Body of pancreas (tissue), 4 donors: ENCODE data around the gene SERPINB2. TPM values are rescaled to one million over a fixed set of nuclear protein-coding genes. Genes with fewer than 3 reads are reported as not detected.

Source experiments
- ATAC-seq: fragments of 150-250 bp; one replicate; pipeline ENCODE4 v1.9.1; 2016
- DNase-seq, 4 donors: peaks; one replicate each; pipeline ENCODE4 v3.0.0-alpha.2; 2019
- H3K27ac ChIP-seq, 4 donors: fragments of 200-600 bp; sonication (generic); 1 replicate in 3 of 4; 2 replicates in 1 of 4; pipeline versions ENCODE4 v1.5.1 to v1.6.1; 2016 to 2019; ENCODE audit warnings: mild to moderate bottlenecking in 1 of 4, mixed read lengths in 1 of 4, moderate library complexity in 1 of 4
- H3K27me3 ChIP-seq, 2 donors: fragments of 200-600 bp; sonication (generic); one replicate each; pipeline ENCODE4 v1.6.0; 2016; ENCODE audit warnings: mild to moderate bottlenecking in 1 of 2
- H3K36me3 ChIP-seq, 2 donors: fragments of 200-600 bp; sonication (generic); replicated peaks in 1 of 2; 2 replicates each; pipeline ENCODE4 v1.5.1; 2016; ENCODE audit warnings: low read depth in 2 of 2; ENCODE audit not compliant: insufficient read depth in 1 of 2
- H3K4me1 ChIP-seq: fragments of 200-600 bp; sonication (generic); one replicate; pipeline ENCODE4 v1.6.0; 2016
- H3K4me3 ChIP-seq, 2 donors: fragments of 200-600 bp; sonication (generic); 1 replicate in 1 of 2; 2 replicates in 1 of 2; pipeline ENCODE4 v1.5.1; 2016 to 2019
- H3K9me3 ChIP-seq, 3 donors: fragments of 200-600 bp; sonication (generic); 1 replicate in 2 of 3; 2 replicates in 1 of 3; pipeline ENCODE4 v1.5.1; 2016
- POLR2A ChIP-seq, 3 donors: fragments of 450-650 bp; IDR thresholded peaks; one replicate each; pipeline ENCODE4 v1.6.1; 2016; ENCODE audit warnings: antibody characterized with exemption in 3 of 3, mild to moderate bottlenecking in 2 of 3
- WGBS, 2 donors: methylation state at CpG; one replicate each; pipeline ENCODE4 v1.1.5; 2017; 5-methylcytosine and 5-hydroxymethylcytosine counted together
- intact Hi-C: fragments of 100-400 bp; cut with DNase I; formaldehyde crosslinking; loops from one replicate; pipeline ENCODE4 v1.15.1; 2023
- total RNA-seq, 2 donors: library from RNA; depleted of rRNA; stranded (reverse); fragments of >200 nt; gene quantifications; one replicate each; pipeline ENCODE4 v1.1.0, GENCODE V29; 2016
- TF ChIP-seq, protein P1 (sequence below), 7 experiments: fragments of 450-650 bp in 4 of 7; fragments of 200-600 bp in 3 of 7; sonication (generic) in 3 of 7; IDR thresholded peaks; one replicate each; pipeline ENCODE4 v1.5.1; 2016 to 2019; ENCODE audit warnings: antibody characterized with exemption in 7 of 7

Gene SERPINB2
- total RNA-seq, 2 donors from 2014 or later: 1.6 TPM; not detected in 1

DNA sequence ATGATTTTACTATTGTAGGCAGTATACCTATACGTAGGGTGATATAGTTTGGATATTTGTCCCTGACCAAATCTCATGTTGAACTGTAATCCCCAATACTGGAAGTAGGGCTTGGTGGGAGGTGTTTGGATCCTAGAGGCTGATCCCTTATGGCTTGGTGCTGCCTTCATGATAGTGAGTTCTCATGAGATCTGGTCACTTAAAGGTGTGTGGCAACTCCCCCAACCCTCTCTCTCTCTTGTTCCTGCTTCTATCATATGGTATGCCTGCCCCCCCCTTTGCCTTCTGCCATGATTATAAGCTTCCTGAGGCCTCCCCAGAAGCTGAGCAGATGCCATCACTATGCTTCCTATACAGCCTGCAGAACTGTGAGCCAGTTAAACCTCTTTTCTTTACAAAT, 18.6 kb downstream of the SERPINB2 start:
- no peak for ATAC-seq
- Histone ChIP-seq H3K4me3 (no peak overlapping the region), H3K4me1 (no peaks in the 10 kb centered on the region), H3K36me3 (no peaks in the 10 kb centered on the region), H3K9me3 (no peaks in the 10 kb centered on the region), H3K27me3 (no peaks in the 10 kb centered on the region), H3K27ac (no peak overlapping the region)
- intact Hi-C loops: no loop called here
- TF ChIP-seq, protein P1, sequence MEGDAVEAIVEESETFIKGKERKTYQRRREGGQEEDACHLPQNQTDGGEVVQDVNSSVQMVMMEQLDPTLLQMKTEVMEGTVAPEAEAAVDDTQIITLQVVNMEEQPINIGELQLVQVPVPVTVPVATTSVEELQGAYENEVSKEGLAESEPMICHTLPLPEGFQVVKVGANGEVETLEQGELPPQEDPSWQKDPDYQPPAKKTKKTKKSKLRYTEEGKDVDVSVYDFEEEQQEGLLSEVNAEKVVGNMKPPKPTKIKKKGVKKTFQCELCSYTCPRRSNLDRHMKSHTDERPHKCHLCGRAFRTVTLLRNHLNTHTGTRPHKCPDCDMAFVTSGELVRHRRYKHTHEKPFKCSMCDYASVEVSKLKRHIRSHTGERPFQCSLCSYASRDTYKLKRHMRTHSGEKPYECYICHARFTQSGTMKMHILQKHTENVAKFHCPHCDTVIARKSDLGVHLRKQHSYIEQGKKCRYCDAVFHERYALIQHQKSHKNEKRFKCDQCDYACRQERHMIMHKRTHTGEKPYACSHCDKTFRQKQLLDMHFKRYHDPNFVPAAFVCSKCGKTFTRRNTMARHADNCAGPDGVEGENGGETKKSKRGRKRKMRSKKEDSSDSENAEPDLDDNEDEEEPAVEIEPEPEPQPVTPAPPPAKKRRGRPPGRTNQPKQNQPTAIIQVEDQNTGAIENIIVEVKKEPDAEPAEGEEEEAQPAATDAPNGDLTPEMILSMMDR (IDR thresholded peaks at IDR 0.05): no peak
- no peak for TF ChIP-seq POLR2A (IDR thresholded peaks at IDR 0.05)
- DNase-seq: no peak
- 91% methylated on average over 1 of the region's 1 CpG for whole genome bisulfite sequencing, 2 donors

DNA sequence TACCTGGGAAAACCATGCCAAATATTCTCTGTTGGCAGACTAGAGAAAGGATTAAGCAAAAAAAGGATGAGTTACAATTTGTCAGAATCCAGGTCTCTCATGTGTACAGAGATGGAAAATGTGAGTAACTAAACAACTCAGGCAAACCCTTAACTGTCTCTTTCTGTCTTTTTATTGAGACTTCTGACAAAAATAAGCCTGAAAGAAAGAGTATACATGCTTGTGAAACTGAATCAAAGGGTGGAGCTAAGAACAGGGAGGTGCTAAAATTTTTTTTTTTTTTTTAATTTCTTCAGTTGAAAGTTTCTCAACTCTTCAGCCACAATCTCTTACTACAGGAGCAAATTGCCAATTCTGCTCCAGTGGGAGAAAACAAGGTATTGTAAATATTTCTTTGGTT, 20.2 kb downstream of the SERPINB2 start, which contains the start of gene SERPINB10:
SERPINB10 (plus strand) TSS at position 295 of the 400 bp plus-strand sequence. CDS start 7,553 bp downstream, outside the sequence.
- no peaks in the 10 kb centered on the region for H3K9me3 ChIP-seq
- no peak for ATAC-seq
- TF ChIP-seq, protein P1 (IDR thresholded peaks at IDR 0.05): no peak
- no peak for TF ChIP-seq POLR2A (IDR thresholded peaks at IDR 0.05)

DNA sequence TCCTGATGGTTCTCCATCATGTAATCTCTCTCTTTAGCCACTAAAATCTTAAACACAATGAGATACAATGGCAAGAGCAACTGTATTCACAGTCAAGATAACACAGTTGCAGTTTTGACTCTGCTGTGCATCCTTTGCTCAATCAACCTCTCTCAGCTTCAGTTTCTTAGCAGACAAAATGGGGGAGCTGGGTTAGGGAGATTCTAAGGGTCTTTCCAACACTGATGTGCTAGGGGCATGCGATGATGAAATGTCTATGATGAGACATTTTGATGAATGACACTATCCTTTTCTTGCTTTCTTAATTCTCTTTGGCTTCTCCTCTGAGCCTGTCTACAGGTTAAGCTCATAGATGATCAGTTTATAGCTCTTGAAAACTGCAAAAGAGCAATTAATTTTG, 21.4 kb downstream of the SERPINB2 start:
- Histone ChIP-seq H3K4me3 (no peak overlapping the region), H3K4me1 (no peaks in the 10 kb centered on the region), H3K27me3 (no peaks in the 10 kb centered on the region), H3K27ac (no peak overlapping the region), H3K9me3 (no peaks in the 10 kb centered on the region), H3K36me3 (no peaks in the 10 kb centered on the region)
- TF ChIP-seq, protein P1 (IDR thresholded peaks at IDR 0.05): no peak
- 68 to 88% methylated on average over 1 of the region's 1 CpG for WGBS, 2 donors
- DNase-seq (no peak), ATAC-seq (no peak)
- intact Hi-C loops: no loop called here

More for the DNA sequence above, 20.2 kb downstream of the SERPINB2 start, which contains the start of gene SERPINB10:
- H3K27ac ChIP-seq: no peak within 1 kb of the TSS
- H3K27me3 ChIP-seq: no peaks in the 10 kb centered on the region
- intact Hi-C loops: no loop called here
- no peak for DNase-seq
- no peaks in the 10 kb centered on the region for H3K36me3 ChIP-seq
- no peak within 1 kb of the TSS for H3K4me3 ChIP-seq
- no peaks in the 10 kb centered on the region for H3K4me1 ChIP-seq

DNA sequence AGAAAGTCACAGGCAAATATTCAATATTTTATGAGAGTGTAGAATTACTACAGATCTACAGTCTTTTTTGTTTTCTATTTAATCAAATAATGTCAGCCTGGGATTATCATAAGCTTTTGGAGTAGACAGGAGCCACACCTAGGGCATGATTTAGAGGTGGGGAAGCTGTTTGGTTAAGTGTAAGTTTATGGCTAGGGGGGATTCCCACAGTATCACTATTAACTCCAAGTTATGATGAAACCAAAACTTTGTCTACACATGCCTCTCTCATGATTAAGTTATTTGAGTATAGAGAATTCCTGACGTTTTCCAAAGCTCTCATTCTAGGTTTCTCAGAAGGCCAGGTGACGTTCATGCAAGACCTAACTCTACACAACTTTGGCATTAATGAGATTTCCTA, 22.4 kb downstream of the SERPINB2 start:
- intact Hi-C loops: no loop called here
- no peak for ATAC-seq
- H3K27me3 ChIP-seq: no peaks in the 10 kb centered on the region

DNA sequence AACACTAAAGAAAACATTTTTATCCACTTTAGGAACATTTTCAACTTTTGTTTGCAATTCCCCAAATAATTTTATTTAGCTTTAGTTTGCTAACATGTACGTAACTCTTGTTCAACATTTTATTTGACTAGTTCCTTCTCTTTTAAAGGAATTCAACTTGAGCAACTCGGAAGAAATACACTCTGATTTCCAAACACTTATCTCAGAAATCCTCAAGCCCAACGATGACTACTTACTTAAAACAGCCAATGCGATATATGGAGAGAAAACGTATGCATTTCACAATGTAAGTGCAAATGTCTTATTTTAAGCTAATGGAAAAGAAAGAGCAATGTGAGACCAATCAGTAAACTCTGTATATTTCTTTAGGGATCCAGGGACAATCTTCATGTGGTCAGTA, 30.3 kb downstream of the SERPINB2 start:
- no peak overlapping the region for H3K4me3 ChIP-seq
- ATAC-seq (no peak), DNase-seq (no peak)
- H3K36me3 ChIP-seq: no peaks in the 10 kb centered on the region
- H3K9me3 ChIP-seq: no peaks in the 10 kb centered on the region
- TF ChIP-seq POLR2A (IDR thresholded peaks at IDR 0.05): no peak
- TF ChIP-seq, protein P1 (IDR thresholded peaks at IDR 0.05): no peak
- intact Hi-C loops: no loop called here
- H3K4me1 ChIP-seq: no peaks in the 10 kb centered on the region
- no peaks in the 10 kb centered on the region for H3K27me3 ChIP-seq
- H3K27ac ChIP-seq: no peak overlapping the region
- 71 to 86% methylated on average over 5 of the region's 5 CpGs for WGBS, 2 donors

More for the DNA sequence above, 22.4 kb downstream of the SERPINB2 start:
- Histone ChIP-seq H3K36me3 (no peaks in the 10 kb centered on the region), H3K4me3 (no peak overlapping the region), H3K4me1 (no peaks in the 10 kb centered on the region), H3K9me3 (no peaks in the 10 kb centered on the region), H3K27ac (no peak overlapping the region)
- no peak for DNase-seq
- 51 to 66% methylated on average over 2 of the region's 2 CpGs for WGBS, 2 donors
- TF ChIP-seq, protein P1 (IDR thresholded peaks at IDR 0.05): no peak
- no peak for TF ChIP-seq POLR2A (IDR thresholded peaks at IDR 0.05)
